Activated T-cell treated with anti-CD3 and anti-CD28 coated beads for 48 hours (primary cell): ENCODE measurements around the gene WDR64.

ENCODE experiments used
- DNase-seq: peaks from one replicate; pipeline ENCODE4 v3.0.0-alpha.2; 2020; ENCODE audit warnings: low read depth

The WDR64 gene

GRCh38 chr1:241738284-241739078 is 86.4 kb downstream of the WDR64 start:
- DNase-seq, result no peak

GRCh38 chr1:241742084-241742483 is 90.0 kb downstream of the WDR64 start:
- DNase-seq, result no peak

GRCh38 chr1:241744591-241744990 is 92.5 kb downstream of the WDR64 start:
- no peak for DNase-seq

- no peak for DNase-seq
Measured at GRCh38 chr1:241747992-241748391, 95.9 kb downstream of the WDR64 start.

- no peak for DNase-seq
Measured at GRCh38 chr1:241749041-241749944, 97.2 kb downstream of the WDR64 start.

- no peak for DNase-seq
Measured at GRCh38 chr1:241749945-241750695, 98.0 kb downstream of the WDR64 start.

DNA sequence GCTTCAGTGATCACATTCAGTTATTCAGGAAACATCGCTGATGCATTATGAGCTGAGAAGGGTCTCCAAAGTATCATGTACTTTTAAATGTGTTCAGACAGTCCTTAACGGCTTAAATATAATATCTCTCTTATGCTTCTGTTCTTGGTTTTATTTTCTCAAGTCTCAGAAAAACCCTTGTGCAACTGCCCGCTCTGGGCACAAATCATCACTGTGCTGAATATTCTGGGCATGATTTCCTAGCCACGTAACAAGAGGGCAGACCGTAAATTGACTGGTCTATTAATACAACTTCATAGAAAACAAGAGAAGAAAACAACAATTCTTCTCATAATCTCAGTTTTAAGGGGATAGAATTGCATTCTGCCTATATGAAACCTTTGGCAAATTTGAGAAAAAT is 99.4 kb downstream of the WDR64 start:
- no peak for DNase-seq

DNA sequence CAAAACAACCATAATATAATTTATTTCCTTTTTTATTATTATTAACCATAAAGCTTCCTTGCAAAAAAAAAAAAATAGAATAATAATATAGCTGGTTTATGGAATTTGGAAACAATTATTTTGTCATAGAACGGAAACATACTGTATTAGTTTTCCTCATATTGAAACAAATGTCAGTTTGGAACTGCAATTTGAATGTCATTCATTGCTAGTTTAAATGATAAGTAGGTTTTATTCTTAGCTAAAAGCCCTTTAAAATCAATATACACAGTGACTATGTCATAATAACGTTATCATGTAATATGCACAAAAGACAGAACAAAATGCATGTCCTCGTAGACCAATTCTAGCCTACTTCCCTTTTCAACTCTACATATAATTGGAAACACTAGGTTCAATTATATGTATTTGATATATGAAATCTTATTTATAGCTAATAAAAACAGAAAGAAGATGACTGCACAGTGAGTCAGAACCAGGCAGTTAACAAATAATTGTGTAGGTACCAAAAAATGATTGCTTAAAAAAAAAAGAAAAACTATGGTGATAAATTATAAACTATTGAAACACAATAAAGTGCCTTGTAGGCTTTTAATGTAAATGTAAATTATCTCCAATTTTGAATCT is 110.7 kb downstream of the WDR64 start:
- DNase-seq, result no peak

- no peak for DNase-seq
Measured at GRCh38 chr1:241765390-241765789, 113.3 kb downstream of the WDR64 start.

DNA sequence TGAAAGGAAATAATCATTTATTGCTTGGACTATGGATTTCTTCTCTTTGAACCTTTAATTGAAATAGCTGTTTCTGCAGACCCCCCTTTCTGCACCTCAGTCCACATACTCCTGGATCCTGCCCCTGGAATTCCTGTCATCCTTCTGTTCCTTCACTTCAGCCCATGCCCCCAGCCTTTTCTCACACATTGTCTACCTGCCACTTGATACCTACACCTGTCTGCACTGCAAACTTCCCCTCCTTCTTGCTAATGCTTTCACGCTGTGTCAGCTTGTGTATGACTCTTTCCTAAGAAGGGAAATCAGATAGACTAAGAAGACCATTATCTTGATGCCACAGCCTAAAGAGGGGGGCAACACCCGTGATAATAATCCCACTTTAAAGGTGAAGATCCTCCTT is 115.7 kb downstream of the WDR64 start:
- DNase-seq, result no peak

GRCh38 chr1:241770115-241770514 is 118.0 kb downstream of the WDR64 start:
- DNase-seq, result no peak

GRCh38 chr1:241771117-241771516 is 119.0 kb downstream of the WDR64 start:
- DNase-seq, result no peak

DNA sequence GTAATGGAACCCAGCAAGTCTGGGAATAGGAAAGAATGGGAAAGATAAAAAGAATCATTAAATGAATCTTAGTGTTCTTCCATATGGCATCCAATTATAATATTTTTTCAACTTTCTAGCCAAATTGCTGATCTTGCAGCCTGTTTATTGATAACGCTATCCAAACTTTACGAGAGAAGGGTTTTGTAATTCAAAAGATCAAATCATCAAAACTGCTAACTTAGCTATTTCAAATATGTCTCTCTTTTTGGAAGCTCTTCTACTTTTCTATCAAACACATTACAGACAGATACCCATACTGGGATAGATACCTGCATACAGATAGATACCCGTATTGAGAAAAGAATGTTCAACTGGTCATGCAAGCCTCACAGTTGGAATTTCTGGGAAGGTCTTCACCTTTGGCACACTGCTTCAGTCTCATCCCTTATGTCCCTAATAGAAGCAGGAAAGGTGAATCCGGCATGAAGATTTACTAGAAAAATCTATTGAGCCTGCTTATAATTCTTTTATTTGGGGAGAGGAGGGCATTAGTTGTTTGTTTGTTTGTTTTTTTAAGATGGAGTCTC is 120.9 kb downstream of the WDR64 start:
- DNase-seq, result no peak

DNA sequence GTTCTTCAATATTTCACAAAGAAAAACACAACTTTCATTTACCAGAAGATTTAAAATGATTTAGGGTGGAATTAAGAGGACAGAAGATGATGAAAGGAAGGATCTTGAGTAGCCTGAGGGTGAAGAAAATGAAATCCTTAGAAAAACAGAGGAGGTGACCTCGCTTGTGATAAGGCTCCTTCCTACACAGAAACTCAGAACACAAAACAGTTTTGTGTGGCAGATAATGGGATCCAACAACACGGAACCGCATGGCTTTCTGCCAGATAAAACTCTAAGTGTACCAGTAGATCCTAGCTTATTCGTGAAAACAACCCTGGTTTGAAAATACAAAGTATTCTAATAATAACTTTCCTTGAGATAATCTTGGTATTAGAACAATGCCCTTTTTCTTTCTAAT is 121.9 kb downstream of the WDR64 start:
- no peak for DNase-seq

- DNase-seq, result no peak
Measured at GRCh38 chr1:241775021-241775420, 122.9 kb downstream of the WDR64 start.

GRCh38 chr1:241776911-241777310 is 124.8 kb downstream of the WDR64 start:
- DNase-seq, result no peak

GRCh38 chr1:241778117-241778516 is 126.0 kb downstream of the WDR64 start:
- DNase-seq, result no peak

GRCh38 chr1:241779897-241780296 is 127.8 kb downstream of the WDR64 start:
- DNase-seq, result no peak

GRCh38 chr1:241782396-241782795 is 130.3 kb downstream of the WDR64 start:
- DNase-seq, result no peak

GRCh38 chr1:241787691-241788090 is 135.6 kb downstream of the WDR64 start:
- DNase-seq, result no peak

- DNase-seq, result no peak
Measured at GRCh38 chr1:241789061-241789460, 137.0 kb downstream of the WDR64 start.

DNA sequence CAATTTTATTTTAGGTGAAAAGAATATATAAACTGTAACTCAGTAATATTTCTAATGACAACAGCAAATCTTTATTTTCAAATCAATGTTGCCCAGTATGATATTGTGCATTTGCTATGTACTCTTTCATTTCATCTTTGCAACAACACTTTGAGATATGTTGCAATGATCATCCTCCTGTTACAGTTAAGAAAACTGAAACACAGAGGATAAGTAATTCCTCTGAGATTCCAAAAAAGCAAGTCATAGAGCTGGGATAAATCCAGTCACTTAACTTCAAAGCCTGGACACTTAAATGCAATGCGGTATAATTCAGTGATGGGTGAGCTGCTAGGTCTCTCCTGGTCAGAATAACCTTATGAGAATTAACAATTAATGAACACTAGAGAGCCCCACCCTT is 147.3 kb downstream of the WDR64 start:
- no peak for DNase-seq
